ENCODE results near the gene CERS3.
A peak's percentile ranks its signal among the peaks of the same experiment; 100 is the strongest.

Gene CERS3

DNA sequence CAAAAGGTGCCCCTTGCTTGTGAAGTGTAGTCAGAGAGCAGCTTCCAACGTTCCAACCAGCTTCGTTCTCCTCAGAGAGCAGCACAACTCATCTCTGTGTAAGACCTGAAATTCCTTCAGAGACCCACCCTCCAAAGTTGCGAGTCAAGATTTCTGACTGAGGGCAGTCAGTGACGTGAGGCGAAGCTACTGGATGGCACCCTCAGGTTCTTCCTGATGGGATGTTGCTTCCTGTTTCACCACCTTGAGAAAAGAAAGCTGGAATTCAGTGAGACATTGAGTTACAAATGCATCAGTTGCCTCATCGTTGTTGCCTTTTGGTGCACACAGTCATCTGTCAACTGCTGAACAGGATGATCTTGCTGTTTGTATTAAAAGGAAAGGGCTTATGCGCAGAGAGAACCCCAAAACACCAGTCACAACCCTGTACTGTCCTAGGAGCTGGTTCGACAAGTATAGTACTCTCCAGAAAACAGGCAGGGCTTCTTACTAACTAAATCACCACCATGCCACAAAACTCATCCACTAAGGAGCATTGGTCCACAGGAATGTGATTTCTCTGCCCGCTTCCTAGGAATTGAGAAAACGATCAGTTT is at the start of gene CERS3:
TSS of gene CERS3 (minus strand) at position 118 of the 596 bp plus-strand sequence. CDS start 27,101 bp downstream, outside the sequence.
- DNase-seq (ENCODE audit: low read depth): no peak

DNA sequence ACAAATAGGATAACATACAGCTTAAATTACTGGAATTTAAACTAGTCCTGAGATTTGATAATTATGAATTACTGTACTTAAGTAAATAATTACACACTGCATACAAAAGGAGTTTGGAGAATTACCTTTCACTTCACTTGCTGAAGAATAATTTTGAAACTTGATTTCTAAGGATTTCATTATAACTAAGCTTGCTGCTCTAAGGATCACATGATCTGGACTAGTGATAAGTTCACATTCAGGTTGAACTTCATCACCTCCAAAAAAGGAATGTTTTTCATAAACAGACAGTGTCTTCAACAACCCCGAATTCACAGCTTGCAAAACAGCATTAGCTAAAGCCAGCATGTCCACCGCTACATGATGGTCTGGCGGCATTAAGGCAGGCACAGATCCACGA is 44.8 kb upstream of the CERS3 start:
- no peak for DNase-seq (ENCODE audit: low read depth)

DNA sequence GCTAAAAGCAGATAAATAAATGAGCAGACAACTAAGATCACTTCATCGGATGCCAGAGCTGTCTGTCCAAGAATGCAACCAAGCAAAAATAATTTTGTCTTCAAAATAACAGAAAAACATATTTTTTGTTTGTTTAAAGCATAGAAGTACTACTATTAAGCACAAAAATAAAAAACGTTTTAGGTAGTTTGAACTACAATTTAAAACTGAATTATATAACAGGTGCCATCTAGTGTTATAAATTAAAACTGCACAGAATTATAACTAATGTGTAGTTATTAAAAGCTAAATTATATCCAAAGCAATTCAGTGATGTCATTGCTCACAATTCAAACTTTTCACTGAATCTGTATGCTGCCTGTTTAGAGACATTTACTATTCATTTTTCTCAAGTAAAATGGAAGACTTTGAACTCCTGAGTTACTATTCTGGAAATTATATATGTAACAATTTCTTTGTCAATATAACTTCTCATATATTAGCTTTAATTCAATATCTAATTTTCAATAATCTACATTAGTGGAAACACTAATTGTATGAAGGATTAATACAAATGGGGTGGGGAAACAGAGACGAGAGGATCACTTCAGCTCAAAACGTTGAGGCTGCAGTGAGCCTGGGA is 43.7 kb upstream of the CERS3 start:
- no peak for DNase-seq (ENCODE audit: low read depth)

GRCh38 chr15:100571592-100572167 is 42.9 kb upstream of the CERS3 start:
- no peak for DNase-seq (ENCODE audit: low read depth)

DNA sequence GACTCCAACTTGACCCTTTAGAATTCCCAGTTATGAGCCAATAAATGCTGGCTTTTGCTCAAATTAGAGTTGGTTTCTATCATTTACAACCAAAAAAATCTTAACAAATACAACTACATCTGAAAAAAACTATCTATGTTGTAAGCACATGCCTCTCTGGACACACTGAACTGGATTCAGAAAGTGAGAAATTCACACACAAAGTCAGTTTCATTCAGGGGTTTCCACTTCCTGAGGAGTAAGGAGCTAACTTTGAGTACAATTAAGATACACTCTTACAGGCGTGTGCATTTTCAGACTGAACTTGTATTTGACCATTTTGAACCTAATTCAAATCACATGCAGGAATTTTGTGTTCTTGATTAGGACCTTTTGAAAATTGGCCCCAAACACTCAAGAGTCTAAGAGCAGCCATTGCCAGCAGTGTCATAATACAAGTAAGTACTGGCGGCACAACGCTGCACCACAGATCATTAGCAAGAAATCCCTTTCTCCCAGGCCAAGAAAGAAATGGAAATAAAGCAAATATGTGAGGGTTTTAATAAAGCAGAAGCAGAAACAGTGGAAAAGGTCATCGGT is 42.1 kb upstream of the CERS3 start:
- DNase-seq (ENCODE audit: low read depth): no peak

GRCh38 chr15:100570275-100570674 is 41.5 kb upstream of the CERS3 start:
- no peak for DNase-seq (ENCODE audit: low read depth)

DNA sequence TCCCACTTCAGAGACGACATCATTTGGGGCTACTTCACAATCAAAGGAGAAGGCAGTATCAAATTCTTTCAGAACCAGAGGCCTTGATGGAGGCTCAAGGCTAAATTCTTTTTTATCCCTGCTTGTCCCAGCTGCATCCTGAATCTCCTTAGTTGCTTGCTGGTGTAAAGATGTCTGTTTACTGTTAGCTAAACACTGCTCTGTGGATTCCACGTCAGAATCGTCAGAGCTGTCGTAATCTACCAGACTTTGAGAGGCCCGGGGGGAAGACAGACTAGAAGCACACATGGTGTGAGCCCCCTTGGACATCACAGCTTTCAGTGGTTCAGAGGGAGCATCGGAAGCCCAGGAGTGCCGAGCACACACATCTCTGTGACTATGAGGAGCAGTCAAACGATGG is 40.6 kb upstream of the CERS3 start:
- no peak for DNase-seq (ENCODE audit: low read depth)

GRCh38 chr15:100566850-100567628 is 38.3 kb upstream of the CERS3 start:
- no peak for DNase-seq (ENCODE audit: low read depth)

DNA sequence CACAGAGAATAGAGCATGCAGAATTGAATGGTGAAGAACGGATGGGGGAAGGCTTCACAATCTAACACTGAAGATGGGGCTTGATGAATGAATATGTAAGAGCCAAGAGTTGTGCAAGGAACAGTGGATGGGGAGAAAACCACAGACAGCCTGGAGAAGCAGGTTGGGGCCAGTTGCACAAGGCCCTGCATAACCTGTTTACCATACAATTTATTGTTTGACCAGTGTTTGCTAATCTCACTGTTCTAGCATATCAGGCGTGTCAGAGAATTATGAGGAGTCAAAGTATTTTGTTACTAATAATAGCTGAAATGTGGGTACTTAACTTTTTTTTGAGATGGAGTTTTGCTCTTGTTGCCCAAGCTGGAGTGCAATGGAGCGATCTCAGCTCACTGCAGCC is 36.8 kb upstream of the CERS3 start:
- no peak for DNase-seq (ENCODE audit: low read depth)

DNA sequence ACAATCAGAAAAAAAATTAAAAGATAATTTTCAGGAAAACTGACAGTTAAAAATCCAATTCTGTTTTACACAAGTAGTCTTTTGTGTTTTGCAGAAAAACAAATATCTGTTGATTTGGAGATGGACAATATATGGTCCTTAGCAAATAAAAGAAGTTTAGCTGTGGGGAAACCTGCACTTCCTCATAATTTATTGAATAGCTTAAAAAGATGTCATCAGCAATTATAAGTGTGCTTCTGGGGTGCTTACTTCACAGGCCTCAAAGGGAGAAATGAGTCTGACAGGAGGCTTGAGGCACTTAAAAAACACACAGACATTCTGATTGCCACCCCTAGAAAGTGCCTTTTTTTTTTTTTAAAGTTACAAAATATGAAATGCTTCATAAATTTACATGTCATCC is 31.6 kb upstream of the CERS3 start:
- DNase-seq (ENCODE audit: low read depth): no peak

- peak; percentile 61 for DNase-seq (ENCODE audit: low read depth)
Measured at GRCh38 chr15:100559330-100559729, 30.6 kb upstream of the CERS3 start.

DNA sequence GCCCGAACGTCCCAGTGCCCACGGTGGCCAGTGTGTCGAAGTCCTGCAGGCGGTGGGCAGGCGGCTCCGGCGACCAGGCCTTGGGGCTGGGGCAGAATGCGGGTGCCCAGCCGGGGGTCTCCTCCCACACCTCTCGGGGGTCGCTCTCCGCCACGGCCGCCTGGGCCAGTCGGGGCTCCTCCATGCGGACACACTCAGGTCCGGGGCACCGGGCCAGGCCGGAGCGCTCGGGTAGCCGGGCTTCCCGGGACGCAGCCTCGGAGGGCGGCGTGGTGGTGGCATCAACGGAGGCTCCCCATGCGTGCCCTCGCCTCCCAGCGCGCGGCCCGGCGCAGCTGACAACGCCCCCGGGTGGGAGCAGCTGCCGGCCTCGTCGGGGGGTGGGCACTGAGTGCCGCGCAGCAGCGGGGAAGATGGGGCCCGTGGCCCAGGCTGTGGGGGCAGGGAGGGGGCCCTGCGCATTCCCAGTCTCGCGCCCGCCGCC is 30.1 kb upstream of the CERS3 start:
- no peak for DNase-seq (ENCODE audit: low read depth)

- DNase-seq (ENCODE audit: low read depth): no peak
Measured at GRCh38 chr15:100553468-100553867, 24.7 kb upstream of the CERS3 start.

DNA sequence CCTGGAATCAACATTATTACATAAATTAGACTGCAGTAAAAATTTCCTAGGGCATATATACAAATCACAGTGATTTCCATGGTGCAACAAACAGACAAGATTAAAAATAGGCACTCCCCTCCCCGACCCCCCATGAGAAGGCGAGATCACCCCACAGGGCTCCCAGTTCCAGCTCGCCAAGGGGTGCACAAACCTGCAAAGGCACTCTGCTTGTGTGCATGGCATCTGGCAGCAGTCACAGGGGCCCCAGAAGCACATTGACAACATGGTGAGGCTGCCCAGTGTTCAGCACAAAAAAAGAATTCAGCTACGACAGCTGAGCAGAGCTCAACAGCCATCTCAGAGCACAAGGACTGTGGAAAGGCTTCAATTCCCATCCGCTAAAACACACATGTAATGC is 19.2 kb upstream of the CERS3 start:
- DNase-seq (ENCODE audit: low read depth): no peak

GRCh38 chr15:100544946-100545345 is 16.2 kb upstream of the CERS3 start:
- DNase-seq (ENCODE audit: low read depth): no peak

DNA sequence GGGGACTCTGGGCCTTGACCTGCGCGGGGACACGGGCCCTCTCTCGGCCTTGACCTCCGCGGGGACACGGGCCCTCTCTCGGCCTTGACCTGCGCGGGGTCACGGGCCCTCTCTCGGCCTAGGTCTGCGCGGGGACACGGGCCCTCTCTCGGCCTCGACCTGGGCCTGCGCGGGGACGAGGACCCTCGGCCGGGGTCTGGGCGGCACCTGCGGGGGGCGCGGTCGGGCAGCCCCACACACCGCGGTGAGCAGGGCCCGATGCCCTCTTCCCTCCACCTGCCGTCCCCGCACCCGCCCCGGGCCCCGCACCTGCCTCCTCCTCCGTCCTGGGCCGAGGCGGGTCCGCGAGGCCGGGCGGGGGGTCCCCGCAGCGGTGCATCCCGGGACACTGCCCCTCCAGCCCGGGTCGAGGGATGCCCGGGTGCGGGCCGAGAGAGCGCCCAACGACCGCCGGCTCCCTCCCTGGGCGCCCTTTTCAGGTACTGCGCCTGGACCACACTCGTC is 15.6 kb upstream of the CERS3 start:
- DNase-seq (ENCODE audit: low read depth): no peak

DNA sequence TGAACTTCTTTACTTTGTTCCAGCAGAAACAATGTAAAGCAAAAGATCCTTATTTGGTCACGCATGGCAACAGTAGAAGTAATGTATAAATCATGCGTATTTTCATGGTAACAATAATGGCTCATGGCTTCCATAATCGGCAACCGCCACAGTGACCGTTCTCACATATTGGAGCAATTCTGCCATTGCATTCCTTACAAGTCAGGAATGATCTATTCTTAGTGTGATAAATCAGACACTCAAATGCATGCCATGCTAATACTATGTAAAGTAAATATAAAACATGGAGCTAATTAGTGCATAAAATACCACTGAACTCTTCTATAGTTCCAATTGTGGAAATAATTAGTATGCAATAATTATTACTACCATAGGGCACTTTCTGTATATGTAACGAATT is 13.5 kb upstream of the CERS3 start:
- no peak for DNase-seq (ENCODE audit: low read depth)

DNA sequence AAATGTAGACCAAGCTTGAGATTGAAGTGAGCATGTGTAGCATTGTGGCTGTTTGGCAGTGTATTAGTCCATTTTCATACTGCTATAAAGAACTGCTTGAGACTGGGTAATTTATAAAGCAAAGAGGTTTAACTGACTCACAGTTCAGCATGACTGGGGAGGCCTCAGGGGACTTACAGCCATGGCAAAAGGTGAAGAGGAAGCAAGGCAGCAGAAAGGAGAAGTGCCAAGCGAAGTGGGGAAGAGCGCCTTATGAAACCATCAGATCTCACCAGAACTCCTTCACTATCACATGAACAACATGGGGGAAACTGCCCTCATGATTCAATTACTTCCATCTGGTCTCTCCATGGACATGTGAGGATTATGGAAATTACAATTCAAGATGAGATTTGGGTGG is 8.6 kb upstream of the CERS3 start:
- no peak for DNase-seq (ENCODE audit: low read depth)

DNA sequence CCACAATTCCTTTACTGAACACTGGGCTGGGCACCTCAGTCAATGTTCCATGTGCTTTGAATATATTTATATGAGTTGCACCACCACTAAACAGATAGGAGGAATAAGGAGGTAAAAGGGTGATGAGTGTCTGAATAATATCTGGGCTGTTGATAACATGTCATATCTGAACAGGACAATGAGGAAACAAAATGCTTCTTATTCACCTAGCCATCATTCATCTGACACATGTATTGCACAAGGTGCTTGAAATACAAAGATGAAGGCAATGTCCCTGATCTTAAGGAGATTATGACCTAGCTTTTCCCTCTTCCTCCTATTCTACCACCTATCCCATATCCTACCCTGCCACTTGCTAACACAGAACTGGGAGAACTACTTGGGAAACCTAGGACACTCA is 8.0 kb upstream of the CERS3 start:
- DNase-seq (ENCODE audit: low read depth): no peak

- no peak for DNase-seq (ENCODE audit: low read depth)
Measured at GRCh38 chr15:100533886-100534285, 5.1 kb upstream of the CERS3 start.

GRCh38 chr15:100531823-100532327 is 3.1 kb upstream of the CERS3 start:
- DNase-seq (ENCODE audit: low read depth): no peak

GRCh38 chr15:100531204-100531603 is 2.5 kb upstream of the CERS3 start:
- DNase-seq (ENCODE audit: low read depth): no peak

Measured in GM04503 (cell line).